Activated naive CD8-positive, alpha-beta T cell treated with anti-CD3 and anti-CD28 coated beads, Interleukin-2, amount 50 U/mL, for 16 hours (primary cell): ENCODE results near the gene MEF2B.
"Not testable (repeated sequence)": the region's sequence is repeated elsewhere in the genome, so short reads cannot be mapped to it uniquely, and the experiment has no call there.

Experiments
- DNase-seq: peaks from one replicate; pipeline ENCODE4 v3.0.0-alpha.2; 2020; ENCODE audit warnings: low read depth, low spot score

The MEF2B gene

GRCh38 chr19:19155495-19156219 is 14.4 kb downstream of the MEF2B start:
- DNase-seq, result no peak

GRCh38 chr19:19154768-19155494 is 15.1 kb downstream of the MEF2B start:
- no peak for DNase-seq

GRCh38 chr19:19152668-19153384 is 17.2 kb downstream of the MEF2B start:
- DNase-seq, result no peak

- DNase-seq, result no peak
Measured at GRCh38 chr19:19151418-19151817, 18.6 kb downstream of the MEF2B start.

- no peak for DNase-seq
Measured at GRCh38 chr19:19149435-19149834, 20.6 kb downstream of the MEF2B start.

GRCh38 chr19:19148504-19148903 is 21.6 kb downstream of the MEF2B start:
- DNase-seq, result not testable (repeated sequence)

- DNase-seq, result no peak
Measured at GRCh38 chr19:19147344-19147743, 22.7 kb downstream of the MEF2B start.

GRCh38 chr19:19146865-19147264 is 23.2 kb downstream of the MEF2B start:
- no peak for DNase-seq

GRCh38 chr19:19145684-19146608 is 24.1 kb downstream of the MEF2B start:
- DNase-seq, result peak; percentile 67

- no peak for DNase-seq
Measured at GRCh38 chr19:19145281-19145680, 24.8 kb downstream of the MEF2B start.

- no peak for DNase-seq
Measured at GRCh38 chr19:19142347-19142746, 27.7 kb downstream of the MEF2B start.

- no peak for DNase-seq
Measured at GRCh38 chr19:19140476-19140875, 29.6 kb downstream of the MEF2B start.

GRCh38 chr19:19139876-19140229 is 30.2 kb downstream of the MEF2B start:
- no peak for DNase-seq

- peak; percentile 95 for DNase-seq
Measured at GRCh38 chr19:19138109-19138981, 31.7 kb downstream of the MEF2B start, which contains the start of gene TMEM161A. Gene TMEM161A (minus strand): TSS chr19:19138478. CDS start chr19:19138428, 50 bp downstream.

GRCh38 chr19:19137556-19138108 is 32.4 kb downstream of the MEF2B start:
- no peak for DNase-seq

- not testable (repeated sequence) for DNase-seq
Measured at GRCh38 chr19:19135713-19136112, 34.4 kb downstream of the MEF2B start.

- peak; percentile 14 for DNase-seq
Measured at GRCh38 chr19:19134687-19135158, 35.3 kb downstream of the MEF2B start.

- DNase-seq, result no peak
Measured at GRCh38 chr19:19133985-19134384, 36.1 kb downstream of the MEF2B start.

- no peak for DNase-seq
Measured at GRCh38 chr19:19132912-19133311, 37.2 kb downstream of the MEF2B start.

- DNase-seq, result no peak
Measured at GRCh38 chr19:19131989-19132388, 38.1 kb downstream of the MEF2B start.
